ENCODE measurements around the gene ANKHD1. TPM values are rescaled to one million over a fixed set of nuclear protein-coding genes. Genes with fewer than 3 reads are reported as not detected.

The ANKHD1 gene

DNA sequence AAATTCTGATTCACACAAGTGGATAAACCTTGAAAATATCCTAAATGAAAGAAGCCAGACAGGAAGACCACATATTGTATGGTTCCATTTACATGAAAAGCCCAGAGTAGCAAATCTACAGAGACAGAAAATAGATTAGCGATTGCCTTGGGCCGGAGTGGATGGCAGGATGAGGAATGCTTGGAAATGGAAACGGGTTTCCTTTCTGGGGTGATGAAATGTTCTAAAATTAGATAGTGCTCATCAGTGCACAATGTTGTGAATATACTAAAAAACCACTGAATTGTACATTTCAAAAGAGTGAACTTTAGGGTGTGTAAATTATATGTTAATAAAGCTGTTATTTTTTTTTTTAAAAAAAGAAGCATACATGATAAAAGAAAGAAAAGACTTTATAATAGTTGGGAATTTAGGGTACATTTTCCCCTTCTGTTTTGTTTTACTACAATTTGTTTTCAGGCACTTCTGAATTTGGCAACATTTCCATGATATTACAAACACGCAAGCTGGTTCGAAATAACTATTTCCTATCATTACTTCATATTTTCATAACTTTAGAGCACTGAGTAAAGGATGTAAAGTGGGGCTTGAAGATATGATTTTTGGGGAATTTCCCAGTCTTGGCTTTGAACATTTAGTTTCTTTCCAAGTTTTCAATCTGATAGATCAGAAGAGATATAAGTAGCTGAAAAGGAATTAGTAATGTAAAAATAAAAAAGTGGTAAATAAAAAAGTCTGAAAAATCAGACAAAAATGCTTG lies 186.9 kb downstream of the ANKHD1 start:
- Histone ChIP-seq H3K27me3 (ENCODE audit: control insufficient read depth in 3 of 3, insufficient read depth in 3 of 3, low read depth in 1 of 3, low read length in 3 of 3) (peaks cover 0 to 3% (median 0%) of the 10 kb centered on the region in 3 experiments), H3K27ac (replicated peaks; ENCODE audit: low read length) (no peak overlapping the region), H3K14ac (ENCODE audit: low read length) (no peak overlapping the region), H3K4ac (ENCODE audit: low read length) (no peak overlapping the region), H2BK15ac (ENCODE audit: low read length) (no peak overlapping the region), H2AFZ (ENCODE audit: low read length) (no peak overlapping the region), H3K18ac (ENCODE audit: low read length) (no peak overlapping the region), H2BK12ac (ENCODE audit: low read length) (no peak overlapping the region), H3K4me1 (ENCODE audit: control insufficient read depth in 2 of 2, insufficient read depth in 1 of 2, low read depth in 1 of 2, low read length in 2 of 2) (peaks cover 0 to 1% of the 10 kb centered on the region in 2 donors), H3K4me2 (ENCODE audit: insufficient read depth, low read length, poor library complexity, severe bottlenecking) (no peak overlapping the region), H3K9ac (ENCODE audit: low read depth, low read length, poor library complexity) (no peak overlapping the region), H2AK5ac (ENCODE audit: low read depth, low read length) (no peak overlapping the region), H4K8ac (ENCODE audit: low read depth, low read length) (no peak overlapping the region), H3K4me3 (ENCODE audit: low read length in 2 of 2) (no peak overlapping the region), H3K36me3 (replicated peaks in 1 of 2; ENCODE audit: control insufficient read depth in 2 of 2, insufficient read depth in 2 of 2, low read length in 2 of 2) (no peaks in the 10 kb centered on the region), H3K23ac (ENCODE audit: low read depth, low read length, poor library complexity) (no peak overlapping the region), H3K9me3 (replicated peaks in 1 of 2; ENCODE audit: control insufficient read depth in 2 of 2, insufficient read depth in 1 of 2, low read depth in 1 of 2, low read length in 2 of 2) (no peaks in the 10 kb centered on the region), H2BK120ac (ENCODE audit: low read depth, low read length) (no peak overlapping the region), H3K79me1 (ENCODE audit: low read depth, low read length) (no peaks in the 10 kb centered on the region), H2BK5ac (ENCODE audit: low read length) (no peak overlapping the region), H4K91ac (ENCODE audit: low read depth, low read length, poor library complexity) (no peak overlapping the region)
- no peak for DNase-seq (ENCODE audit: low spot score)
- no CpG with 5 or more reads among the region's 5 CpGs for WGBS, 2 donors (ENCODE audit: extremely low coverage in 2 of 2, insufficient read length in 2 of 2, insufficient replicate concordance in 1 of 2)

Small RNAs within 50 kb of the gene (small RNA-seq; reads per million reads assigned to genes)
- gene RF00279 (ENCODE audit: insufficient read depth) (not detected), gene RF00443 (ENCODE audit: insufficient read depth) (not detected), gene RNU4-14P (ENCODE audit: insufficient read depth) (not detected)
